Gastrocnemius medialis (tissue), 4 donors: ENCODE data around the gene OTOP3. TPM values are rescaled to one million over a fixed set of nuclear protein-coding genes. Genes with fewer than 3 reads are reported as not detected.

Experiments used
- ATAC-seq, 2 donors: fragments of 150-250 bp; one replicate each; pipeline ENCODE4 v1.9.1; 2016
- DNase-seq, 2 donors: peaks; one replicate each; pipeline ENCODE4 v3.0.0-alpha.2; 2019
- H3K27ac ChIP-seq, 4 donors: fragments of 200-600 bp; sonication (generic); 1 replicate in 1 of 4; 2 replicates in 3 of 4; pipeline ENCODE4 v1.5.1; 2016 to 2018; ENCODE audit warnings: mild to moderate bottlenecking in 2 of 4, moderate library complexity in 1 of 4
- H3K27me3 ChIP-seq, 3 donors: fragments of 200-600 bp; sonication (generic) in 2 of 3; 1 replicate in 1 of 3; 2 replicates in 2 of 3; pipeline versions ENCODE4 v1.5.1 to v1.6.0; 2016 to 2019; ENCODE audit warnings: mild to moderate bottlenecking in 1 of 3, moderate library complexity in 1 of 3
- H3K36me3 ChIP-seq, 2 donors: fragments of 200-600 bp; sonication (generic) in 1 of 2; one replicate each; pipeline ENCODE4 v1.5.1; 2017 to 2018
- H3K4me1 ChIP-seq, 2 donors: fragments of 200-600 bp; sonication (generic) in 1 of 2; one replicate each; pipeline ENCODE4 v1.5.1; 2016 to 2017; ENCODE audit warnings: mild to moderate bottlenecking in 2 of 2
- H3K4me3 ChIP-seq, 4 donors: fragments of 200-600 bp; sonication (generic) in 3 of 4; 1 replicate in 1 of 4; 2 replicates in 3 of 4; pipeline ENCODE4 v1.5.1; 2016 to 2019; ENCODE audit warnings: mild to moderate bottlenecking in 2 of 4
- H3K9me3 ChIP-seq, 3 donors: fragments of 200-600 bp; sonication (generic) in 2 of 3; 1 replicate in 1 of 3; 2 replicates in 2 of 3; pipeline ENCODE4 v1.5.1; 2016 to 2019
- CTCF ChIP-seq, 5 experiments: fragments of 450-650 bp in 3 of 5; fragments of 200-600 bp in 2 of 5; sonication (generic) in 2 of 5; IDR thresholded peaks in 4 of 5; conservative IDR thresholded peaks in 1 of 5; 1 replicate in 4 of 5; 2 replicates in 1 of 5; pipeline ENCODE4 v1.5.1; 2016 to 2019; ENCODE audit warnings: antibody characterized with exemption in 5 of 5, mild to moderate bottlenecking in 3 of 5, moderate library complexity in 3 of 5
- POLR2A ChIP-seq, 2 donors: fragments of 450-650 bp; IDR thresholded peaks; one replicate each; pipeline ENCODE4 v1.6.1; 2017; ENCODE audit warnings: antibody characterized with exemption in 2 of 2, mild to moderate bottlenecking in 2 of 2, moderate library complexity in 2 of 2
- in situ Hi-C, 4 donors: fragments of 200-750 bp; cut with MboI; loops; one replicate each; pipeline versions ENCODE4 v1.15.0 to v1.8.0; 2017; ENCODE audit warnings: low sequenced_read_pairs in 4 of 4
- intact Hi-C: fragments of 100-400 bp; cut with DNase I; formaldehyde crosslinking; loops from one replicate; pipeline ENCODE4 v1.15.1; 2023; ENCODE audit warnings: low total_unique reads
- total RNA-seq, 4 donors: library from RNA; depleted of rRNA; stranded (reverse); fragments of >200 nt; gene quantifications; one replicate each; pipeline versions ENCODE4 v1.1.0 to v1.2.3, GENCODE V29; 2016

OTOP3 gene
- total RNA-seq, 4 donors from 2014 or later: not detected

DNA sequence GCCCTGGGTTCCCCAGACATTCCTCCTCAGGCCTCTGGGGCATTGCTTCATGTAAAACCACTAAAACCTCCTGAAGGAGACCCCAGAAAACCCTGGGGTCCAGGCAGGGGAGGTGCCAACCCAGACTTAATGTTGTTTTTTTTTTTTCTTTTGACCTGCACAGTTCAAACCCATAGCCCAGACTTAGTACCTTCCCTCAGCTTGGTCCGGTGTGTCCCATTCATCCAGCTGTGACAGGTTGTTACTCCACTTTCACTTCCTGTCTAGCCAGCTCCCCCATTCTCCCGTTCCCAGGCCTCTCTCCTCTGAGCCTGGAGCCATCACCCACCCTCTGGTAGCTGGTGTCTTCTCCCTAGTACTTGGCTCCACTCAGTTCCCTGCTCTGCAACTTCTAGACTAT, 56.5 kb downstream of the OTOP3 start:
- in situ Hi-C loops (no loop called here), intact Hi-C loops (no loop called here)
- Histone ChIP-seq H3K27me3 (no peaks in the 10 kb centered on the region), H3K4me3 (no peak overlapping the region), H3K9me3 (no peaks in the 10 kb centered on the region), H3K27ac (no peak overlapping the region), H3K36me3 (no peaks in the 10 kb centered on the region), H3K4me1 (peaks cover 4 to 16% of the 10 kb centered on the region in 2 donors)
- DNase-seq: no peak
- ATAC-seq: no peak
- no peak for TF ChIP-seq POLR2A (IDR thresholded peaks at IDR 0.05)
- TF ChIP-seq CTCF (IDR thresholded peaks at IDR 0.05 in 4 of 5, conservative IDR thresholded peaks at IDR 0.05 in 1 of 5): no peak

DNA sequence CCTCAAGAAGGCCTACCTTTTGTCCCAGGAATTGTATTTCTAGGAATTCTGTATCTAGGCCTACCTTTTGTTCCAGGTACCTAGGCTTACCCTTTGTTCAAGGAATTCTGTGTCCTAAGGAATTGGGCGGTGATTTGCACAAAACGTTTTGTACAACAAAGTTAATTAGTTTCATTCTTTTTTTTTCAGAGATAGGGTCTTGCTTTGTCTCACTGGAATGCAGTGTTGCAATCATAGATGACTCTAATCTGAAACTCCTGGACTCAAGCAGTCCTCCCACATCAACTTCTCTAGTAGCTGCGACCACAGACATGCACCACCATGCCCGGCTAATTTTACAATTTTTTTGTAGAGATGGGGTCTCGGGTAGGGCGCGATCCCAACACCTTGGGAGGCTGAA, 58.7 kb downstream of the OTOP3 start:
- ATAC-seq: no peak
- in situ Hi-C loops (no loop called here), intact Hi-C loops (no loop called here)
- no peak for TF ChIP-seq POLR2A (IDR thresholded peaks at IDR 0.05)
- no peak for TF ChIP-seq CTCF (IDR thresholded peaks at IDR 0.05 in 4 of 5, conservative IDR thresholded peaks at IDR 0.05 in 1 of 5)
- peaks cover 0 to 13% of the 10 kb centered on the region in 2 donors for H3K4me1 ChIP-seq
- H3K27ac ChIP-seq: no peak overlapping the region
- H3K9me3 ChIP-seq: no peaks in the 10 kb centered on the region
- no peak overlapping the region for H3K4me3 ChIP-seq
- no peaks in the 10 kb centered on the region for H3K27me3 ChIP-seq
- no peak for DNase-seq
- H3K36me3 ChIP-seq: no peaks in the 10 kb centered on the region

DNA sequence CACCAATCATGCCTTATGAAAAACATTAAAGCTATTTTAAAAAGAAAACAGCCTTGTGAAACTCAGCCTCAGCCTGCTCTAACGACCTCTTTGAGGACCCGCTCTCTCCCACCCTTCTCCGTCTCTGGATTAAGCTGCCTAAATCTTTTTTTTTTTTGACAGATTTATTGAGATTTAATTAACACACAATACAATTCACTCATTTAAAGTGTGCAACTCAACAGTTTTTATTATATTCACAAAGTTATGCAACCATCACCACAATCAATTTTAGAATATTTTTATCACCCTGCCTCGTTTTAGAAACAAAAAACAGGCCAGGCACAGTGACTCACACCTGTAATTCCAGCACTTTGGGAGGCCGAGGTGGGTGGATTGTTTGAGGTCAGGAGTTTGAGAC, 60.1 kb downstream of the OTOP3 start:
- intact Hi-C loops (no loop called here), in situ Hi-C loops (no loop called here)
- no peak for ATAC-seq
- Histone ChIP-seq H3K27ac (no peak overlapping the region), H3K27me3 (no peaks in the 10 kb centered on the region), H3K4me1 (no peaks in the 10 kb centered on the region), H3K4me3 (no peak overlapping the region), H3K36me3 (no peaks in the 10 kb centered on the region), H3K9me3 (no peaks in the 10 kb centered on the region)
- TF ChIP-seq CTCF (IDR thresholded peaks at IDR 0.05 in 4 of 5, conservative IDR thresholded peaks at IDR 0.05 in 1 of 5): no peak
- DNase-seq: no peak

DNA sequence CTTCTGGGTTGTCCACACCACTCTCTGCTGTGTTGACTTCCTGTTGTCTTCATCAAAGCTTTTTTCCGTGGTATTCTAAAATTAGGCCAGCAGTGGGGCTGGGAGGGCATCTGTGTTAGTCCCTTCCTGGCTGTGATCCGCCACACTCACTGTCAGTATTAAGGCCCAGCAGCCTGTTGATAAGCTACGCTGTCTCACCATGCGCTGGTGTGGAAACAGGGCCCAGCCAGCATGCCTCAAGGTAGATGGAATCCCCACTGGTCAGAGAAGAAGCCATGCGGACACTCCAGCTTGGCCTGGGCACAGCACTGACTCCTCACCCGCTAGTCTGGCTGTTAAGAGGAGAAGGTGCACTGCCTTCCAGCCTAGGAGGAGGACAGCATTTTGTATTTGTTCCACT, 63.1 kb downstream of the OTOP3 start:
- TF ChIP-seq CTCF (IDR thresholded peaks at IDR 0.05 in 4 of 5, conservative IDR thresholded peaks at IDR 0.05 in 1 of 5) (no peak), POLR2A (IDR thresholded peaks at IDR 0.05) (no peak)
- H3K4me3 ChIP-seq: no peak overlapping the region
- ATAC-seq: no peak
- H3K36me3 ChIP-seq: peaks cover 0 to 4% of the 10 kb centered on the region in 2 donors
- intact Hi-C loops: no loop called here
- in situ Hi-C loops: no loop called here
- H3K27me3 ChIP-seq: no peaks in the 10 kb centered on the region
- no peaks in the 10 kb centered on the region for H3K9me3 ChIP-seq
- H3K4me1 ChIP-seq: no peaks in the 10 kb centered on the region
- H3K27ac ChIP-seq: no peak overlapping the region
- no peak for DNase-seq

- H3K4me3 ChIP-seq: no peak overlapping the region
- H3K27ac ChIP-seq: no peak overlapping the region
- in situ Hi-C loops: no loop called here
- no peaks in the 10 kb centered on the region for H3K4me1 ChIP-seq
- peaks cover 0 to 4% of the 10 kb centered on the region in 2 donors for H3K36me3 ChIP-seq
- no peaks in the 10 kb centered on the region for H3K9me3 ChIP-seq
- DNase-seq (no peak), ATAC-seq (no peak)
- H3K27me3 ChIP-seq: no peaks in the 10 kb centered on the region
- TF ChIP-seq POLR2A (IDR thresholded peaks at IDR 0.05) (no peak), CTCF (IDR thresholded peaks at IDR 0.05 in 4 of 5, conservative IDR thresholded peaks at IDR 0.05 in 1 of 5) (no peak)
- intact Hi-C loops: no loop called here
Observed at GRCh38 chr17:74999523-74999922, 63.8 kb downstream of the OTOP3 start.
